Thymus (tissue), 14 donors: Measurements from ENCODE around the gene TERB1. TPM values are rescaled to one million over a fixed set of nuclear protein-coding genes. Genes with fewer than 3 reads are reported as not detected.

Experiments
- DNase-seq, 9 donors: peaks; one replicate each; pipeline ENCODE4 v3.0.0-alpha.2; 2013; ENCODE audit warnings: low spot score in 9 of 9, low read depth in 6 of 9, missing footprints in 1 of 9
- H3K27ac ChIP-seq, 2 donors: one replicate each; pipeline ENCODE4 v1.5.1; 2013; ENCODE audit warnings: control low read depth in 1 of 2, low read depth in 1 of 2, low read length in 1 of 2, mild to moderate bottlenecking in 1 of 2, moderate library complexity in 1 of 2
- H3K27me3 ChIP-seq, 2 donors: one replicate each; pipeline ENCODE4 v1.5.1; 2013; ENCODE audit warnings: low read length in 1 of 2; ENCODE audit not compliant: control insufficient read depth in 2 of 2, insufficient read depth in 1 of 2
- H3K36me3 ChIP-seq, 2 donors: one replicate each; pipeline ENCODE4 v1.5.1; 2013; ENCODE audit warnings: low read length in 1 of 2, mild to moderate bottlenecking in 1 of 2, moderate library complexity in 1 of 2; ENCODE audit not compliant: control insufficient read depth in 2 of 2, insufficient read depth in 2 of 2
- H3K4me1 ChIP-seq, 2 donors: one replicate each; pipeline ENCODE4 v1.5.1; 2013; ENCODE audit warnings: low read length in 2 of 2; ENCODE audit not compliant: control insufficient read depth in 2 of 2, insufficient read depth in 2 of 2
- H3K4me3 ChIP-seq, 2 donors: one replicate each; pipeline ENCODE4 v1.5.1; 2013; ENCODE audit warnings: low read length in 2 of 2, control low read depth in 1 of 2, mild to moderate bottlenecking in 1 of 2
- H3K9me3 ChIP-seq, 2 donors: one replicate each; pipeline ENCODE4 v1.5.1; 2013; ENCODE audit warnings: low read length in 1 of 2, mild to moderate bottlenecking in 1 of 2; ENCODE audit not compliant: control insufficient read depth in 2 of 2, insufficient read depth in 1 of 2
- WGBS: extraction: QIAGEN DNeasy Blood & Tissue Kit; methylation state at CpG from one replicate; pipeline ENCODE4 v1.1.7; 2013; 5-methylcytosine and 5-hydroxymethylcytosine counted together
- long read RNA-seq, 10 donors: transcript quantifications; one replicate each; lab custom pipeline, GENCODE V29; 2026
- polyA plus RNA-seq: library from polyadenylated mRNA; stranded (reverse); fragments of 200-250 nt; gene quantifications from one replicate; pipeline ENCODE4 v1.2.3, GENCODE V29; 2013
- total RNA-seq: library from RNA; stranded (reverse); fragments of 120-200 nt; gene quantifications from one replicate; pipeline ENCODE4 v1.2.4, GENCODE V29; 2013
- donor health status: healthy.

TERB1 gene
- 0.09 TPM for total RNA-seq
- 0.07 TPM for polyA plus RNA-seq
- long read RNA-seq, donor 1, result 0 reads
- long read RNA-seq, donor 2, result 0 reads
- long read RNA-seq, donor 3, result 0 reads
- long read RNA-seq, donor 4, result 0 reads
- long read RNA-seq, donor 5, result 0 reads
- long read RNA-seq, donor 6, result 0 reads
- long read RNA-seq, donor 7, result 0 reads
- long read RNA-seq, donor 8, result 0 reads
- long read RNA-seq, donor 9, result 0 reads
- long read RNA-seq, donor 10, result 0 reads

- Histone ChIP-seq H3K9me3 (no peaks in the 10 kb centered on the region), H3K27ac (no peak within 1 kb of the TSS), H3K27me3 (no peaks in the 10 kb centered on the region), H3K36me3 (peaks cover 26 to 44% of the 10 kb centered on the region in 2 donors), H3K4me1 (no peaks in the 10 kb centered on the region), H3K4me3 (no peak within 1 kb of the TSS)
- WGBS, result 97% methylated on average over 56 of the region's 56 CpGs
- no peak for DNase-seq
These were observed at the start of gene TERB1 for GRCh38 chr16:66801320-66802105. Gene TERB1, minus strand, starts transcription at chr16:66801584. Its CDS starts 4,786 bp downstream, at chr16:66796798.

DNA sequence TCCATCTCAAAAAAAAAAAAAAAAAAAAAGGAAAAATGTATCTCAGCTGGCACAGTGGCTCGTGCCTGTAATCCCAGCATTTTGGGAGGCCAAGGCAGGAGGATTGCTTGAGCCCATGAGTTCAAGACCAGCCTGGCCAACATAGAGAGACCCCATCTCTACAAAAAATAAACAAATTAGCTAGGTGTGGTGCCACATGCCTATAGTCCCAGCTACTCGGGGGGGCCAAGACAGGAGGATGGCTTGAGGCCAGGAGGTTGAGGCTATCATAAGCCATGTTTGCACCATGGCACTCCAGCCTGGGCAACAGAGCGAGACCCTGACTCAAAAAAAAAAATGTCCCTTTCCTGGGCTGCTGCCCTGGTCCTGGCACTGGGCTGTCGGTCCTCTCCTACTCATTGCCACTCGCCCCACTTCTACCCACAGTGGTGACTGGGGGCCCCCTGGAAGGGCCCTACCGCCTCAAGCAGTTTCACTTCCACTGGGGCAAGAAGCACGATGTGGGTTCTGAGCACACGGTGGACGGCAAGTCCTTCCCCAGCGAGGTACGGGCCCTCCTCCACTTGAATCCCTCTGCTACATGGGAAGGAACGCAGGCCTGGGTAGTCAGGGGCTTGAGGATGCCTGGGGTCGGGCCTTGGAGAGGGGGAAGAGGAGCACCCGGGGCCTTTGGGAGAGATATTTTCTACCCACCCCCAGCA is 48.9 kb upstream of the TERB1 start:
- H3K4me1 ChIP-seq, result no peaks in the 10 kb centered on the region
- no peaks in the 10 kb centered on the region for H3K9me3 ChIP-seq
- H3K27me3 ChIP-seq, result peaks cover 15 to 44% of the 10 kb centered on the region in 2 donors
- no peak overlapping the region for H3K4me3 ChIP-seq
- DNase-seq, result no peak
- H3K36me3 ChIP-seq, result no peaks in the 10 kb centered on the region
- H3K27ac ChIP-seq, result no peak overlapping the region
- WGBS, result 93% methylated on average over 14 of the region's 14 CpGs

DNA sequence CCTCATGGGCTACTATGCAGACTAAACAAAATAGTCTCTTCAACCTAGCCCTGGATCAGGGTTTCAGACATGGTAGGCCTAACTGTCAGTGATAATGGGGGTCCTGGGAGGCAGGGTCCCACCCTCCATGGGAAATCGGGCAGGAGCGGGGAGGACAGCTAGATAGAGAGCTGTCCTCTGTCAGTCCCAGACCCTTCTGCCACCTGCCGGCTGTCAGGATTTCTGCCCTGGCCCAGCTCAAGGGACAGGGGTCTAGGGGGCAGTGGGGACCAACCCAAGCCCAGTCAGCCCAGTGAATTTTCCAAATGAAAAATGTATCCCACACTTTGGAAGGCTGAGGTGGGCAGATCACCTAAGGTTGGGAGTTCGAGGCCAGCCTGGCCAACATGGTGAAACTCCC is 48.2 kb upstream of the TERB1 start:
- Histone ChIP-seq H3K27ac (no peak overlapping the region), H3K4me1 (no peaks in the 10 kb centered on the region), H3K9me3 (no peaks in the 10 kb centered on the region), H3K4me3 (no peak overlapping the region), H3K36me3 (no peaks in the 10 kb centered on the region), H3K27me3 (peaks cover 22 to 52% of the 10 kb centered on the region in 2 donors)
- DNase-seq, result no peak
- 95% methylated on average over 4 of the region's 4 CpGs for WGBS

DNA sequence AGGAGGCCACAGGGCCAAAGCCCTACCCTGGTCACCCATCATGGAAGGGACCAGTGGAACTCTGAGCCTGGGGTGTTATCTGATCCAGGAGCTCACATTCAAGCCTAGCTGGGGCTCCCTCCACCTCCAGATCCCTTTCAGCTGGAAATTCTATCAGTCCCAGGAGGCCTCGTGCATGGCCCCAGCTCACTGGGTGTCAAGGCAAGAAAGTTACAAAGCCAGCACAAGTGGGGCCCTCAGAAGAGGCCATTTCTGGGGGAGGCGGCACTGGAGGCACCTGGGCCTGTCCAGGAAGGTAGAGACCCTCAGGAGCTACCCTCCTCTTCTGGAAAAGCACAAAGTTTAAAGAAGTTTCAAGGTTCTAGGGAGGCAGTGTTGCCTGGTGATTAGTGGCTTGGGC is 47.6 kb upstream of the TERB1 start:
- H3K27ac ChIP-seq, result no peak overlapping the region
- H3K4me3 ChIP-seq, result no peak overlapping the region
- no peaks in the 10 kb centered on the region for H3K9me3 ChIP-seq
- no peaks in the 10 kb centered on the region for H3K36me3 ChIP-seq
- WGBS, result 97% methylated on average over 2 of the region's 2 CpGs
- DNase-seq, result no peak
- no peaks in the 10 kb centered on the region for H3K4me1 ChIP-seq
- H3K27me3 ChIP-seq, result peaks cover 27 to 57% of the 10 kb centered on the region in 2 donors

DNA sequence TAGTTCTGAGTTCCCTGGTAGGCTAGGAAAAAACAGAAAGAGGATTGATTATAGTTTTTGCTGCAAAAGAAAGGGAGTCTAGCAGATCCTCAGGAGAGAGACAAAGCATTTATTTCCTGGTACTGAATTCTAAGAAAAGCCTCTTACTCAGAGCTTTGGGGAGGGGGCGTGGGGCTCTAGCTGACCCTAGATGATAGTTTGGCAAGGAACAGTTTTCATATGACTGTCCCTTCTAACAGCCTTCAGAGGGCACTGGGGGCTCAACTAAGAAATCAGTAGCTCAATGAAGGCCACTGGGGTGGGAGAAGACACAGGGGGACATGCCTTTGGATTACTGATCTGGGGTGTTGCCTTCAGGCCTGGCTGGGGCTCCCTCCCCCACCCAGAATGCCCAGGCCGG is 46.8 kb upstream of the TERB1 start:
- peaks cover 34 to 59% of the 10 kb centered on the region in 2 donors for H3K27me3 ChIP-seq
- no peak overlapping the region for H3K4me3 ChIP-seq
- 97% methylated on average over 2 of the region's 2 CpGs for WGBS
- H3K9me3 ChIP-seq, result no peaks in the 10 kb centered on the region
- DNase-seq, result no peak
- H3K27ac ChIP-seq, result no peak overlapping the region
- H3K36me3 ChIP-seq, result no peaks in the 10 kb centered on the region
- no peaks in the 10 kb centered on the region for H3K4me1 ChIP-seq

DNA sequence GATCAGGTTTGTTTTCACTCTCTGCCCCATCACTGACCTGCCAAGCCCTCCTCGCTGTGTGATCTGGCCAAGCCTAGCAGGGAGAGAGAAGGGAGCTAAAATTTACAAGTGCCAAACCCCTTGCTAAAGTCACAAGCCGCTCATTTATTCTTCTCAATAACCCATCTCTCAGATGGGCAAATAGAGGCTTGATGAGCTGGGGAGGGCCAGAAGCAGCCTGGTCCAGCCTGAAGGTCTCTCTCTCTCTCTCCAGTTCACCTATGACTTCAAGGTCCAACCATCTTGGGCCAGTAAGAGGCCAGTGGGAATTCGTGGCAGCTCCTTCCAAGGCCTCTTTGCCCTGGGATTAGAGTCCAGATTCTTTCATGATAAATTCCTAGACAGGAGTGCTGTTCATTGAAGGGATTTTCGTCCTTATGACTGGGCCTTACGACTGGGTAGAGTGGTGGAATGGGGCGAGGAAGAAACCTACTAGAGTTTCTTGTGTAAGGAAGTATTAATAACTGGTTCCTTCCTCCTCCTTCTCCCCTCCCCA is 46.2 kb upstream of the TERB1 start:
- DNase-seq, result no peak
- Histone ChIP-seq H3K4me1 (no peaks in the 10 kb centered on the region), H3K9me3 (no peaks in the 10 kb centered on the region), H3K27me3 (peaks cover 38 to 65% of the 10 kb centered on the region in 2 donors), H3K27ac (no peak overlapping the region), H3K36me3 (no peaks in the 10 kb centered on the region), H3K4me3 (no peak overlapping the region)
- WGBS, result 87% methylated on average over 6 of the region's 6 CpGs

DNA sequence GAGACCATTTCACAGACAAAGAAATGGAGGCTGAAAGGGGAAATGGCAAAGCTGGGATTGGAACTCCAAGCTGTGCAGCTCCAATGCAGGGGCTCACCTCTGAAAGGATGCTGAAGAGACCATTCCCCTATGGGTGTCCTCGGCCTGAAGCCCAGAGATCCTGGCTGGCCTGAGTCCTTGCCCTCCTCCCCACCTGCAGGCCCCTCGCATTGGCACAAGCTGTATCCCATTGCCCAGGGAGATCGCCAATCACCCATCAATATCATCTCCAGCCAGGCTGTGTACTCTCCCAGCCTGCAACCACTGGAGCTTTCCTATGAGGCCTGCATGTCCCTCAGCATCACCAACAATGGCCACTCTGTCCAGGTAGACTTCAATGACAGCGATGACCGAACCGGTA is 45.4 kb upstream of the TERB1 start:
- Histone ChIP-seq H3K36me3 (no peaks in the 10 kb centered on the region), H3K4me3 (no peak overlapping the region), H3K27ac (no peak overlapping the region), H3K9me3 (no peaks in the 10 kb centered on the region), H3K4me1 (no peaks in the 10 kb centered on the region), H3K27me3 (peaks cover 41 to 71% of the 10 kb centered on the region in 2 donors)
- DNase-seq, result no peak
- WGBS, result 95% methylated on average over 6 of the region's 6 CpGs

DNA sequence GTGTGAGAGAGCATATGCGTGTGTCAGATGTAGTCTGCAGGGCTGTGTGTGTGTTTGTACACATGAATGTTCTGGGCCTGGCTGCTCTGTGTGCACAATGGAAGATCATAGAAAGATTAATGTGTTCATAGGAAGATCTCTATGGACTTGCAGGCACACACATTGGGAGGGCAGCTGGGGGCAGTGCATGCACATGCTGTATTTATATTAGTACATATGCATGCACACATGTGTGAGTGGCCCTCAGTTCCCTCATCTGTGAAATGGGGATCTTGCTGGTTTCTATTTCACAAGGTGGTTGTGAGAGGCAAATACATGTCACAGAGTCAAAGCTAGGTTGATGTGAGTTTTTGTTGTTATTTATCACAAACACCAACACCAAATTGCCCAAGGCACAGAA is 44.9 kb upstream of the TERB1 start:
- Histone ChIP-seq H3K4me3 (no peak overlapping the region), H3K9me3 (no peaks in the 10 kb centered on the region), H3K4me1 (no peaks in the 10 kb centered on the region), H3K27me3 (peaks cover 41 to 74% of the 10 kb centered on the region in 2 donors), H3K36me3 (no peaks in the 10 kb centered on the region), H3K27ac (no peak overlapping the region)
- 94% methylated on average over 1 of the region's 1 CpG for WGBS
- no peak for DNase-seq

DNA sequence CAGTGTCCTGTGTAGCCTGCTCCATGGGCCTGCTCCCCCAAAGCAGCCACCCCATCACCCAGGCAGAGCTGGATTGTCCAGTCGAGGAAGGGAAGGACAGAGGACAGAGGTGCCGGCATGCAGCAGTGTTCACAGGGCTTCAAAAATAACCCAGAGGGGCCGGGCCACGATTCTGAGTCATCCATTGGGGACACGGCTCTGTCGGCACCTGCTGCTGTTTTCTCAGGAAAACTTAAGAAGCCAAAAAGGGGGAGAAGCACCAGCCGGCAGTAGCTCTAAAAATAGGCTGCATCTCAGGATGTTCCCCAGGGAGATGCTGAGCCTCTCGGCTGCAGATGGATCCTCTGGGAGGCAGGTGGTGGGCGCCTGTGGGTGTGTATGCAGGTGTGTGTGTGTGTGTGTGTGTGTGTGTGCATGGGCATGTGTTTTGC is 44.4 kb upstream of the TERB1 start:
- no peaks in the 10 kb centered on the region for H3K4me1 ChIP-seq
- H3K27me3 ChIP-seq, result peaks cover 41 to 77% of the 10 kb centered on the region in 2 donors
- no peak for DNase-seq
- H3K36me3 ChIP-seq, result no peaks in the 10 kb centered on the region
- 86% methylated on average over 9 of the region's 9 CpGs for WGBS
- H3K27ac ChIP-seq, result no peak overlapping the region
- no peaks in the 10 kb centered on the region for H3K9me3 ChIP-seq
- H3K4me3 ChIP-seq, result no peak overlapping the region
